GM10266 (cell line): ENCODE measurements around the gene FAM180B.
A peak's percentile ranks its signal among the peaks of the same experiment; 100 is the strongest.

ENCODE experiments used
- DNase-seq: peaks from one replicate; pipeline ENCODE4 v3.0.0; 2012; ENCODE audit errors: extremely low spot score
- CTCF ChIP-seq: IDR thresholded peaks from 2 replicates; pipeline ENCODE4 v1.5.1; 2012; ENCODE audit warnings: mild to moderate bottlenecking, low read depth; ENCODE audit not compliant: control insufficient read depth, insufficient read depth; ENCODE audit errors: missing control alignments

FAM180B gene

DNA sequence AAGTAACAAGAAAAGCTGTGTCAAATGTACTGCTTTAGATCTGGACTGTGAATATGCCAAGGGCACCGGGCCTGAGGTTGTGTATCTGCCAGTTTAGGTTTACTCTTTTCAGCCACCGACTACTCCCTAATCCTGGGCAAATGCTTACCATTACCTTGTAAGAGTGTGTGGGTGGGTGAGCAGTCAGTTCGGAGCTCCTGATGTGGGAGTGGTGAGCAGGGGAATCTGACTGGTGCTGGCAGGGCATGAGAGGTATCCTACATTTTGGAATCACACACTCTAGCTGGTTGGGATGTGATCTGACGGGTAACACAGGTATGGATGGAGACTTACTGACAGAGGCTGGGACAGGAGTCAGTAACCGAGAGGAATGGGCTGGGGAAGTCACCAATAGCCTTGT lies 2.6 kb upstream of the FAM180B start:
- no peak for DNase-seq
- TF ChIP-seq CTCF = no peak

DNA sequence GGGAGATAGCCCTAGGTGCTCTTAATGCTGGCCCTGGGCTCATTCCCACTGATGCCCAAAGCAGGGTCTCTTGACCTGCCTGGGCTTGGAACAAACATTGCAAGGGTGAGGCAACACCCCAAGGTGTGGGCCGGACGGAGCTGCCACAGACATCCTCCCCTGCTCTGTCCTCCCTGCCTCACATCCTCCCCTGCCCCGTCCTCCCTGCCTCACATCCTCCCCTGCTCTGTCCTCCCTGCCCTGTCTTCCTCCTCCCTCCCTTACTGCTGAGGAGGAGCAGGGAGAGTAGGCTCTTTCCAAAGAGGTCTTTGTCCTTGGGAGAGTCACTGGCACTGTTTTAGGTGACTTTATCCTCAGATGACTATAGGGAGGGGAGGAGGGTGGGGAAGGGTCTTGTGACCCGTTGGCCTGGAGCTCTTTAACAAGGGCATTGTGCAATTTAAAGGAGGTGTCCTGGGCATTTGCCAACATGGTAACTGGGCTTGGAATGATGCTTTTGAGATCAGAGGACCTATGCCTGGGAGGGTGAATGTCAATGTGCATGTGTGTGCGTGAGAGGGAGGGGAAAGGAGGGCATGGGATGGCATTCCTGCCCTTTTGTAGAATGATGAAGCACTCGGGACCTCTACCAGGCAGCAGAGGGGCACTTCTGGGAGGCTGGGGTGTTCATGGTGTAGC lies 700 bp downstream of the FAM180B start:
- DNase-seq = no peak
- no peak for TF ChIP-seq CTCF

DNA sequence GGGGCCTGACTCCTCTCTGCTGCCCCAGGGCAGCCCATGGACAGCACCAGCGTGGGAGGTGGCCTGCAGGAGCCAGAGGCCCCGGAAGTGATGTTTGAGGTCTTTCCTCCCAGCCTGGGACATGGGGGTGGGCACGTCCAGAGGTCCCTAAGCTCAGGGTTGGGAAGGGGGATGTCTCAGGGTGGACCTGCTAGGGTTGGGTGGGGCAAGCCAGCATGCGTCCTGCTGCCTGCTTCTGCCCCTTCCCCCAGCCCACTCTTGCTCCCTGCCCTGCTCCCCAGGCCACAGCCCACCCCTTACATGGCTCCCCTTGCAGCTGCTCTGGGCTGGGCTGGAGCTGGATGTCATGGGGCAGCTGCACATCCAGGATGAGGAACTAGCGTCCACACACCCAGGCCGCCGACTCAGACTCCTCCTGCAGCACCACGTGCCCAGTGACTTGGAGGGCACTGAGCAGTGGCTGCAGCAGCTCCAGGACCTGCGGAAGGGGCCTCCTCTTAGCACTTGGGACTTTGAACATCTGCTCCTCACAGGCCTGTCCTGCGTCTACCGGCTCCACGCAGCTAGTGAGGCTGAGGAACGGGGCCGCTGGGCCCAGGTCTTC lies 1.3 kb downstream of the FAM180B start:
- DNase-seq = peak; percentile 32
- no peak for TF ChIP-seq CTCF

DNA sequence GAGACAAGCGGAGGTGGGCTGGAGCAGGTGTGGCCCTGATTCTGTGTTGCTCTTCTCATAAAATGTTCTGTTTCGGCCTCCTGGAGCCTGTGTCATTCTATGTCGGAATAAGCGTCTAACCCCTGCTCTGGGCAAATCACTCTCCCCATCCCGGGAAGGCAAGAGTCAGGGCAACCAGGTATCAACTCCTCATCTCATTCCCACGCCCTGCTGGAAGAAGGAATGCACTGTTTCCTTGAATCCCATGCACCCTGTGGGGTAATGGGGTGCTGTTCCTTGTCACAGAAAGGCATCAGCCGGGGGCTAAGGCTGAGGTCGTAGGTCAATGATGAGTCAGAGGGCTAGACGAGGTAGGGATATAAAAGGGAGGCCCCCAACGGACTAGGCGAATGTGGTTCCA lies 2.6 kb downstream of the FAM180B start:
- DNase-seq = no peak

GRCh38 chr11:47589584-47589976 lies 3.1 kb downstream of the FAM180B start:
- no peak for DNase-seq

More for the DNA sequence above, 2.6 kb downstream of the FAM180B start:
- TF ChIP-seq CTCF = no peak

DNA sequence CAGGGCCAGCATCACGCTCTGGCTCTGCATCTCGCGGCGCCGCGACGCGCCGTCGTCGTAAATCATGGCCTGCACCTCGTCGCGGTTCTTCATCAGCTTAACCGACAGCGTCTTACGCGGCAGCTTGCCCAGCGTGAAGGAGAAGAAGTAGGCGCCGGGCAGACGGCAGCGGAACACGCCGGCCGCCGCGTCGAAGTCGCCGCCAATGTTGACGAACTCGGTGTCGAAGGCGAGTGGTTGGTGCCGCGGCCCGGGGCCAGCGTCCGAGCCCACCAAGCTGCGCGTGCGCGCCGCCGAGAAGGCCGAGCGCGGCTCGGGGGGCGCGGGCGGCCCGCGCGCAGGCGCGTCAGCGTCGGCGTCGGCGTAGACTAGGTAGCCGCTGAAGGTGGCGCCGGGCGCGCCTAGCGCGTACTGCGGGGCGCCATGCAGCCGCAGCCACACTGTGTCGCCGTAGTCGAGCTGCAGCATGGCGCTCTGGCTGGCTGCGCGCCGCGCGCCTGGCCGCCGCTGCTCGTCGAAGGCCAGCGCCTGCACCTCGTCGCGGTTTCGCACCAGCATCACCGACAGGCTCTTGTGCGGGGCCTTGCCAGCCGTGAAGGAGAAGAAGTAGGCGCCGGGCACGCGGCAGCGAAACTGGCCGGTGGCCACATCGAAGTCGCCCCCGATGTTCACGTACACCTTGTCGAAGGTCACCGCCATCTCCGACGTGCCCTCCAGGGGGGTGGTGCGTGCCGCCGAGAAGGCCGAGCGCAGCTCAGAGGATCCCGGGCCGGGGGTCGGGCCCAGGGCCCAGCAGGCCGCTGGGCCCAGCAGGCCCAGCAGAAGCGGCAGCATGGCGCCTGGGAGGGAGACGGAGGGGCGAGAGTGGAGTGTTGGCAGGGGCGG lies 3.7 kb downstream of the FAM180B start:
- no peak for TF ChIP-seq CTCF

More at GRCh38 chr11:47589584-47589976, 3.1 kb downstream of the FAM180B start:
- no peak for TF ChIP-seq CTCF

More for the DNA sequence above, 3.7 kb downstream of the FAM180B start:
- no peak for DNase-seq
